HG02938 (cell line): ENCODE results near the gene PLCH2.

Source experiments
- ATAC-seq: cut with Tn5 transposase; IDR thresholded peaks from one replicate; pipeline ENCODE4 v1.9.1; 2021; ENCODE audit warnings: mild to moderate bottlenecking, moderate library complexity; ENCODE audit not compliant: unreplicated experiment

The PLCH2 gene

GRCh38 chr1:2498648-2499047, 22.6 kb downstream of the PLCH2 start:
- no peak for ATAC-seq

DNA sequence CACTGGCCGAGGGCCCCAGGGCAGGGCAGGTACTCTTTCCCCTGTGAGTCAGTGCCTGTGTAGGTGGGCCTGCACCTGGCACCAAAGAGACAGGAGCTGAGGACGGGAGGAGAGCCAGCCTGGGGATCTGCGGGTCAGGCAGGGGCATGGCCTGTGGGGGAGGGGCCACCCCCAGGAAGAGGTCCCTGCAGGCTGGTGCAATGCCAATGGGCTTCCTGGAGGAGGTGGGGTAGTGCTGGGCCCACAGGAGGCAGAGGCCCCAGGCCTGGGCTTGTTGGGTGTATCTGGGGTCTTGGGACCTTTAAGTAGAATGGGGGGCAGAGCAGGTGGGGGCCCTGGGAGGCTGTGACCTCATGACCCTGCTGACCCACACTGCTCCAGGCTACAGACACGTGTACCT, 23.2 kb downstream of the PLCH2 start:
- ATAC-seq = no peak

GRCh38 chr1:2499986-2500596, 24.0 kb downstream of the PLCH2 start:
- no peak for ATAC-seq

- ATAC-seq = no peak
Measured at GRCh38 chr1:2501041-2501819, 25.1 kb downstream of the PLCH2 start.

DNA sequence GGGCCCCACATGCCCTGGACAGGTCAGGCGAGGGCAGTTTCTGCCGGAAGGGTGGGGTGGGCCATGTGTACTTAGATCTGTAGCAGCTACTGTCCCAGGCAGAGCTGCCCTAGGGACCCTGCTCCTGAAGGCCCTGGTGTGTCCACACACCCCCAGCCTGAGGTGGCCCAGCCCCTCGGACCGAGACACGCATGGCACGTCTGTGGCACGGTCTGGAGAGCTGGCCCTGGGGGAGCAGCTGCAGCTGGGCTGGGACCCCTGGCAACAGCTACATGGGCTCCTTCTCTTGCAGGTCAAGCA, 25.7 kb downstream of the PLCH2 start:
- no peak for ATAC-seq

DNA sequence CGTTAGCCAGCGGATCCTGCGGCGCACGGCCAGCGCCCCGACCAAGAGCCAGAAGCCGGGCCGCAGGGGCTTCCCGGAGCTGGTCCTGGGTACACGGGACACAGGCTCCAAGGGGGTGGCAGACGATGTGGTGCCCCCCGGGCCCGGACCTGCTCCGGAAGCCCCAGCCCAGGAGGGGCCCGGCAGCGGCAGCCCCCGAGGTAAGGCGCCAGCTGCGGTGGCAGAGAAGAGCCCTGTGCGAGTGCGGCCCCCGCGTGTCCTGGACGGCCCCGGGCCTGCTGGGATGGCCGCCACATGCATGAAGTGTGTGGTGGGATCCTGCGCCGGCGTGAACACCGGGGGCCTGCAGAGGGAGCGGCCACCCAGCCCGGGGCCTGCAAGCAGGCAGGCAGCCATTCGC, 26.1 kb downstream of the PLCH2 start:
- ATAC-seq = no peak

DNA sequence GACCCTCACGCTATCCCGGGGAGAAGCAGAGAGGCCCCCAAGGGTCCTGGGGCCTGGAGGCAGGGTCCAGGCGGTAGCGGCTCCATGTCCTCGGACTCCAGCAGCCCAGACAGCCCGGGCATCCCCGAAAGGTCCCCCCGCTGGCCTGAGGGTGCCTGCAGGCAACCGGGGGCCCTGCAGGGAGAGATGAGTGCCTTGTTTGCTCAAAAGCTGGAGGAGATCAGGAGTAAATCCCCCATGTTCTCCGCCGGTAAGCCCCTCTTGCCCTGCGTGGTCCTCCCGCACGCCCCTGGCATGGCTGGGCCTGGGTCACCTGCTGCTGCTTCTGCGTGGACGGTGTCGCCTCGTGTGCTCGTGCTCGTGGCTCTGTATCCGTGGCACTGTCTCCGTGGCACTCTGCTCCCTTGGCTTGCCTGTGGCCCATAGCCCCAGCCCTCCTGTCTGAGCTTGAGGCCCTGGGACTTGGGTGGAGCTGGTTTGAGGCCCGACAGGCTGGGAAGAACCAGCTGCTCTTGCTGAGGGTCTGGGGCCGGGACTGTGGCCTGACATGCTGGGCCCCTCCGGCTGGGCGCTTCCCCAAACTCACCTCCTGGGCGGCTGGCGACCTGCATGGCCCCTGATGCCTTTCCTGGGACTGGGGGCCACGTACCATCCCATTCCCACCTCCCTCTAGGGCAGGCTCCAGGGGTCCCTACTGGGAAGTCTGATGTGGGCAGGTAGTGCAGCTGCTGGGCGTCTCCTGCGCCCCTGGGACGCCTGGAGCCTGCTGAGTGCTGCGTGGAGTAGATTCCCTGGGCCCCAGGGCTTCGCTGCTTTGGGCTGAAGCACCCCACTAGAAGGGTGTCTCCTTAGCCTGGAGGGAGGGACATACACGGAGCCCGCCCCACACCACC, 26.8 kb downstream of the PLCH2 start:
- ATAC-seq = no peak

GRCh38 chr1:2503554-2504224, 27.6 kb downstream of the PLCH2 start:
- no peak for ATAC-seq

DNA sequence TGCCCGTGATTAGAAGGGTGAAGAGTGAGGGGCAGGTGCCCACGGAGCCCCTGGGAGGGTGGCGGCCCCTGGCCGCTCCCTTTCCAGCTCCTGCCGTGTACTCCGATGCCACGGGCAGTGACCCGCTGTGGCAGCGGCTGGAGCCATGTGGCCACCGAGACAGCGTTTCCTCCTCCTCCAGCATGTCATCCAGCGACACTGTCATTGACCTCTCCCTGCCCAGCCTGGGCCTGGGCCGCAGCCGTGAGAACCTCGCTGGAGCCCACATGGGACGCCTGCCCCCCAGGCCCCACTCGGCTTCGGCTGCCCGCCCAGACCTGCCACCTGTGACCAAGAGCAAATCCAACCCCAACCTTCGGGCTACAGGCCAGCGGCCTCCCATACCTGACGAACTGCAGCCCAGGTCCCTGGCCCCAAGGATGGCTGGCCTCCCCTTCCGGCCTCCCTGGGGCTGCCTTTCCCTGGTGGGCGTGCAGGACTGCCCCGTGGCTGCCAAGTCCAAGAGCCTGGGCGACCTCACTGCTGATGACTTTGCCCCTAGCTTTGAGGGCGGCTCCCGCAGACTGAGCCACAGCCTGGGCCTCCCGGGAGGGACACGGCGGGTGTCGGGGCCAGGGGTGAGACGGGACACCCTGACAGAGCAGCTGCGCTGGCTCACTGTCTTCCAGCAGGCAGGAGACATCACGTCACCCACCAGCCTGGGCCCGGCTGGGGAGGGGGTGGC, 28.3 kb downstream of the PLCH2 start:
- no peak for ATAC-seq

- ATAC-seq = no peak
Measured at GRCh38 chr1:2504949-2505272, 28.8 kb downstream of the PLCH2 start.

GRCh38 chr1:2505461-2505994, 29.4 kb downstream of the PLCH2 start:
- ATAC-seq = no peak

GRCh38 chr1:2506007-2506860, 30.1 kb downstream of the PLCH2 start:
- ATAC-seq = no peak

GRCh38 chr1:2506901-2507565, 30.9 kb downstream of the PLCH2 start:
- no peak for ATAC-seq

- ATAC-seq = no peak
Measured at GRCh38 chr1:2507744-2508155, 31.7 kb downstream of the PLCH2 start.

DNA sequence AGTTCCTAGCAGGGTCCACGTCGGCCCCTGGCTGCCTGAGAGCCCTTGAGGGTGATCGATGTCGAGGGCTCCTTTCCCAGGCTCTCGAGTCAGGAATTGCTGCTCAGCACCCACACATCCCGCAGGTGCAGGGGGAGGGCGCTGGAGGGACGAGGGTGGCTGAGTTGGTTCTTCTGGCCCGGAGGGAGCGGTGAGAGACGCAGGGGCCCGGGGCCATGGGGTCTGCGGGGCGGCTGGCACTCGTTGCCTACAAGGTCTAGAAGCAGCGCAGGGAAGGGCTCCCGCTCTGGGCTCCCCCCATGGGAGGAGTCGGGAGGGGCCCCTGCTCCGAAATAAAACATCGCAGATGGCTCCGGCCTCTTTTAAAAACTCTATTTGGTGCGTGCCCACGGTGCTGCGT, 32.1 kb downstream of the PLCH2 start:
- no peak for ATAC-seq

DNA sequence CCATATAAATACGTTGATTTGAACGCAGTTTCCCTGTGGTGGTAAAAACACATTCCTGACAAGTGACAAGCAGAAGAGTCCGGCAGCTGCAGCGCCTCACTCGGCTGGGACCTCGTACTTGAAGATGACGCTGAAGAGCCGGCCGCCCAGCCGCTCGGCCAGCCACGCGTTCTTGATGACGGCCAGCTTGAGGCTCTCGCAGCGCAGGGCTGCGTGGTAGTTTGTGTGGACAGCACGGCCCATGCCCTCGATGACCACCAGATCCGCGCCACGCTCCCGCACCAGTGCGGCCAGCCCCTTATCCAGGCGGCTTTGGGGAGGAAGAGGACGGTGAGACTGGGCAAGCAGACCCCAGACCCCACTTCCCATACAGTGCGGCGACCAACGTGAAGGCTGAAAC, 32.7 kb downstream of the PLCH2 start:
- no peak for ATAC-seq

DNA sequence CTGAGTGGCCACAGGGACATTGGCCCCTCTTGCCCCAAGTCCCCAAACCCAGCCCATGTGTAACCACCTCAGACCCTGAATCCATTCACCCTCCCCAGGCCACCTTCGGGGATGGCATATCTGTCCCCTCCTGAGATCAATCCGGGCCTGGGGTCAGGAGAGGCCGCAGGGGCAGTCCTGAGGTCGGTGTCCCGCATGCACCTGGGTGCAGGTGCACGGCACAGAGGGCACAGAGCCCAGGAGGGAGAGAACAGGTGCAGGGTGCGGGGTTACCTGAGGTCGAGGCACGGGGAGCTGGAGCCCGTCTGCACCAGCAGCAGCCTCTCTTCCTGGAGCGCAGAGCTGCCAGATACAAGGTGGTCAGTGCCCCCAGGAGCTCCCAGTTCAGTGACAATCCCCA, 33.5 kb downstream of the PLCH2 start:
- no peak for ATAC-seq

GRCh38 chr1:2510366-2511155, 34.5 kb downstream of the PLCH2 start:
- no peak for ATAC-seq
